Lower leg skin (tissue), 3 donors: Measurements from ENCODE around the gene STX18.

Experiments used
- POLR2A ChIP-seq, 2 donors: fragments of 450-650 bp; IDR thresholded peaks; one replicate each; pipeline ENCODE4 v1.6.1; 2016 to 2017; ENCODE audit warnings: antibody characterized with exemption in 2 of 2, mild to moderate bottlenecking in 1 of 2, moderate library complexity in 1 of 2
- TF ChIP-seq, protein P1 (sequence below), 3 donors: fragments of 450-650 bp; IDR thresholded peaks; one replicate each; pipeline ENCODE4 v1.5.1; 2016; ENCODE audit warnings: antibody characterized with exemption in 3 of 3, mild to moderate bottlenecking in 3 of 3, moderate library complexity in 2 of 3

DNA sequence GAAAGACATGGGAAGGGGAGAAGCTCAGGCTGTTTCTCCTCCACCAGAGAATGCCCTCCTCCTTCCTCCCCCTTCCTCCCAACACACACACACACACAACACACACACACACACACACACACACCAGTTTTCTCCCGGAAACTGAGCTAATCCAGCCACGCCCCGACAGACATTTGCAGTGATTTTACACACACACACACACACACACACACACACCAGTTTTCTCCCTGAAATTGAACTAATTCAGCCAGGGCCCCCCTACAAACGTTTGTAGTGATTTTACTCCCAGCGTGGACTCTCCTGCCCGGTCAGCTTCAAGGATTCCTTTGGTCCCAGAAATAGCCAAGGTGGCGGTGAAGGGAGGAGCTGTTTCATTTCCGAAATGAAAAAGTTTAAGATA is 32.9 kb upstream of the STX18 start:
- no peak for TF ChIP-seq POLR2A (IDR thresholded peaks at IDR 0.05)
- TF ChIP-seq, protein P1, sequence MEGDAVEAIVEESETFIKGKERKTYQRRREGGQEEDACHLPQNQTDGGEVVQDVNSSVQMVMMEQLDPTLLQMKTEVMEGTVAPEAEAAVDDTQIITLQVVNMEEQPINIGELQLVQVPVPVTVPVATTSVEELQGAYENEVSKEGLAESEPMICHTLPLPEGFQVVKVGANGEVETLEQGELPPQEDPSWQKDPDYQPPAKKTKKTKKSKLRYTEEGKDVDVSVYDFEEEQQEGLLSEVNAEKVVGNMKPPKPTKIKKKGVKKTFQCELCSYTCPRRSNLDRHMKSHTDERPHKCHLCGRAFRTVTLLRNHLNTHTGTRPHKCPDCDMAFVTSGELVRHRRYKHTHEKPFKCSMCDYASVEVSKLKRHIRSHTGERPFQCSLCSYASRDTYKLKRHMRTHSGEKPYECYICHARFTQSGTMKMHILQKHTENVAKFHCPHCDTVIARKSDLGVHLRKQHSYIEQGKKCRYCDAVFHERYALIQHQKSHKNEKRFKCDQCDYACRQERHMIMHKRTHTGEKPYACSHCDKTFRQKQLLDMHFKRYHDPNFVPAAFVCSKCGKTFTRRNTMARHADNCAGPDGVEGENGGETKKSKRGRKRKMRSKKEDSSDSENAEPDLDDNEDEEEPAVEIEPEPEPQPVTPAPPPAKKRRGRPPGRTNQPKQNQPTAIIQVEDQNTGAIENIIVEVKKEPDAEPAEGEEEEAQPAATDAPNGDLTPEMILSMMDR (IDR thresholded peaks at IDR 0.05), result no peak
